H9 (cell line): ENCODE results near the gene GRIK4. TPM values are rescaled to one million over a fixed set of nuclear protein-coding genes. Genes with fewer than 3 reads are reported as not detected.

Source experiments
- DNase-seq: peaks from one replicate; pipeline ENCODE4 v3.0.0-alpha.2; 2017
- H2AFZ ChIP-seq: one replicate; pipeline ENCODE4 v1.6.1; 2013; ENCODE audit warnings: mild to moderate bottlenecking, low read length, control low read depth, moderate library complexity
- H2AK5ac ChIP-seq: 2 replicates; pipeline ENCODE4 v1.6.1; 2013; ENCODE audit warnings: low read length, control low read depth, mixed read lengths; ENCODE audit not compliant: insufficient read length
- H2BK120ac ChIP-seq: one replicate; pipeline ENCODE4 v1.6.1; 2013; ENCODE audit warnings: low read depth, mild to moderate bottlenecking, low read length, control low read depth, inconsistent platforms; ENCODE audit not compliant: poor library complexity, severe bottlenecking
- H2BK12ac ChIP-seq: 2 replicates; pipeline ENCODE4 v1.6.1; 2013; ENCODE audit warnings: low read length, control low read depth, mixed read lengths, low read depth; ENCODE audit not compliant: insufficient read length
- H2BK15ac ChIP-seq: 2 replicates; pipeline ENCODE4 v1.6.1; 2013; ENCODE audit warnings: low read depth, low read length, control low read depth
- H2BK20ac ChIP-seq: one replicate; pipeline ENCODE4 v1.6.1; 2013; ENCODE audit warnings: low read depth, mild to moderate bottlenecking, low read length, control low read depth, inconsistent platforms; ENCODE audit not compliant: poor library complexity, severe bottlenecking
- H2BK5ac ChIP-seq: 2 replicates; pipeline ENCODE4 v1.6.1; 2013; ENCODE audit warnings: low read length, control low read depth, mixed read lengths; ENCODE audit not compliant: insufficient read length
- H3K14ac ChIP-seq: 2 replicates; pipeline ENCODE4 v1.6.1; 2013; ENCODE audit warnings: low read length, control low read depth; ENCODE audit not compliant: insufficient read depth
- H3K18ac ChIP-seq: 2 replicates; pipeline ENCODE4 v1.6.1; 2013; ENCODE audit warnings: low read depth, mild to moderate bottlenecking, mixed read lengths, low read length, control low read depth; ENCODE audit not compliant: insufficient read length
- H3K23ac ChIP-seq: 2 replicates; pipeline ENCODE4 v1.6.1; 2013; ENCODE audit warnings: low read length, control low read depth, mixed read lengths, low read depth; ENCODE audit not compliant: insufficient read length
- H3K23me2 ChIP-seq: 2 replicates; pipeline ENCODE4 v1.6.1; 2013; ENCODE audit warnings: low read depth, mild to moderate bottlenecking, mixed read lengths, low read length, control low read depth; ENCODE audit not compliant: insufficient read length, poor library complexity, severe bottlenecking
- H3K27ac ChIP-seq: 2 replicates; pipeline ENCODE4 v1.5.1; 2013; ENCODE audit warnings: low read length, control low read depth, mixed read lengths, low read depth; ENCODE audit not compliant: insufficient read length
- H3K27me3 ChIP-seq: 2 replicates; pipeline ENCODE4 v1.6.1; 2013; ENCODE audit warnings: low read length, control low read depth, inconsistent platforms; ENCODE audit not compliant: insufficient read depth
- H3K4ac ChIP-seq: 2 replicates; pipeline ENCODE4 v1.6.1; 2013; ENCODE audit warnings: low read depth, mild to moderate bottlenecking, control low read depth, inconsistent platforms, low read length, moderate library complexity
- H3K4me1 ChIP-seq: 2 replicates; pipeline ENCODE4 v1.6.1; 2013; ENCODE audit warnings: low read length, control low read depth, inconsistent platforms; ENCODE audit not compliant: insufficient read depth
- H3K4me2 ChIP-seq: 2 replicates; pipeline ENCODE4 v1.6.1; 2013; ENCODE audit warnings: low read length, control low read depth, mixed read lengths; ENCODE audit not compliant: insufficient read length, insufficient read depth
- H3K56ac ChIP-seq: 2 replicates; pipeline ENCODE4 v1.6.1; 2013; ENCODE audit warnings: low read depth, mild to moderate bottlenecking, mixed read lengths, low read length, control low read depth; ENCODE audit not compliant: insufficient read length
- H3K79me1 ChIP-seq: 2 replicates; pipeline ENCODE4 v1.6.1; 2013; ENCODE audit warnings: low read depth, mild to moderate bottlenecking, moderate library complexity, low read length, control low read depth, inconsistent platforms; ENCODE audit not compliant: insufficient read depth, poor library complexity, severe bottlenecking
- H3K79me2 ChIP-seq: 2 replicates; pipeline ENCODE4 v1.6.1; 2013; ENCODE audit warnings: low read length, control low read depth, inconsistent platforms; ENCODE audit not compliant: insufficient read depth
- H3K9ac ChIP-seq: 2 replicates; pipeline ENCODE4 v1.6.1; 2013; ENCODE audit warnings: low read length, control low read depth, mixed read lengths; ENCODE audit not compliant: insufficient read length; ENCODE audit errors: extremely low read depth
- H3K9me3 ChIP-seq: one replicate; pipeline ENCODE4 v1.6.1; 2013; ENCODE audit warnings: low read depth, low read length, inconsistent platforms; ENCODE audit not compliant: control insufficient read depth
- H3T11ph ChIP-seq: one replicate; pipeline ENCODE4 v1.6.1; 2013; ENCODE audit warnings: mild to moderate bottlenecking, low read length, control low read depth, inconsistent platforms
- H4K20me1 ChIP-seq: one replicate; pipeline ENCODE4 v1.6.1; 2013; ENCODE audit not compliant: control insufficient read depth, insufficient read length, insufficient read depth
- H4K5ac ChIP-seq: 2 replicates; pipeline ENCODE4 v1.6.1; 2013; ENCODE audit warnings: low read depth, mild to moderate bottlenecking, mixed read lengths, low read length, control low read depth; ENCODE audit not compliant: insufficient read length
- H4K8ac ChIP-seq: replicated peaks from 2 replicates; pipeline ENCODE4 v1.6.1; 2013; ENCODE audit warnings: low read length, control low read depth, mixed read lengths, low read depth; ENCODE audit not compliant: insufficient read length
- H4K91ac ChIP-seq: 2 replicates; pipeline ENCODE4 v1.6.1; 2013; ENCODE audit warnings: low read depth, mild to moderate bottlenecking, moderate library complexity, mixed read lengths, low read length, control low read depth; ENCODE audit not compliant: insufficient read length
- H3K27ac Mint-ChIP-seq, 3 experiments: 2 replicates in 2 of 3; 3 replicates in 1 of 3; pipeline ENCODE4 v1.8.0; 2020 to 2021; ENCODE audit warnings: mixed read lengths in 3 of 3, mild to moderate bottlenecking in 1 of 3, moderate library complexity in 1 of 3
- H3K27me3 Mint-ChIP-seq: 2 replicates; pipeline ENCODE4 v1.8.0; 2021; ENCODE audit warnings: low read depth, mild to moderate bottlenecking, moderate library complexity, mixed read lengths
- H3K36me3 Mint-ChIP-seq, 3 experiments: 2 replicates in 2 of 3; 3 replicates in 1 of 3; pipeline ENCODE4 v1.8.0; 2020 to 2021; ENCODE audit warnings: low read depth in 3 of 3, mixed read lengths in 3 of 3; ENCODE audit not compliant: insufficient read depth in 1 of 3
- H3K4me1 Mint-ChIP-seq, 2 experiments: 2 replicates each; pipeline ENCODE4 v1.8.0; 2020; ENCODE audit warnings: mixed read lengths in 2 of 2
- H3K4me3 Mint-ChIP-seq, 2 experiments: 2 replicates in 1 of 2; 3 replicates in 1 of 2; pipeline ENCODE4 v1.8.0; 2020 to 2021; ENCODE audit warnings: mild to moderate bottlenecking in 2 of 2, mixed read lengths in 2 of 2, moderate library complexity in 1 of 2
- H3K9me3 Mint-ChIP-seq, 2 experiments: 2 replicates in 1 of 2; 3 replicates in 1 of 2; pipeline ENCODE4 v1.8.0; 2020; ENCODE audit warnings: mild to moderate bottlenecking in 2 of 2, mixed read lengths in 2 of 2, moderate library complexity in 1 of 2
- CTCF ChIP-seq: fragments of 200-600 bp; sonication (generic); conservative IDR thresholded peaks from 3 replicates; pipeline ENCODE4 v1.8.0; 2021; ENCODE audit warnings: antibody characterized with exemption, mild to moderate bottlenecking
- WGBS: extraction: QIAGEN DNeasy Blood & Tissue Kit; methylation state at CpG from one replicate; pipeline ENCODE4 v1.1.7; 2013; ENCODE audit warnings: missing lambda C conversion rate, low lambda C conversion rate, mixed read lengths; ENCODE audit not compliant: insufficient read length; ENCODE audit errors: extremely low coverage; 5-methylcytosine and 5-hydroxymethylcytosine counted together
- total RNA-seq: library from RNA; stranded (reverse); gene quantifications from 2 replicates; pipeline ENCODE4 v1.2.1, GENCODE V29; 2021

The GRIK4 gene
- total RNA-seq, 1 experiment from 2014 or later, result 2.3 TPM

- H3K23ac ChIP-seq, result no peak overlapping the region
- H3K79me1 ChIP-seq, result no peaks in the 10 kb centered on the region
- H4K8ac ChIP-seq, result no peak overlapping the region
- H3K27ac Mint-ChIP-seq, result no peak overlapping the region
- no peak overlapping the region for H4K91ac ChIP-seq
- H3K9me3 Mint-ChIP-seq, result no peaks in the 10 kb centered on the region
- no peak overlapping the region for H2BK120ac ChIP-seq
- no peak overlapping the region for H2AFZ ChIP-seq
- no peak overlapping the region for H3T11ph ChIP-seq
- H3K4me3 Mint-ChIP-seq, result no peak overlapping the region
- H3K18ac ChIP-seq, result no peak overlapping the region
- H3K4me1 ChIP-seq, result no peaks in the 10 kb centered on the region
- WGBS, result no CpG with 5 or more reads among the region's 7 CpGs
- H3K27ac ChIP-seq, result no peak overlapping the region
- no peak for TF ChIP-seq CTCF
- H4K5ac ChIP-seq, result no peak overlapping the region
- no peaks in the 10 kb centered on the region for H3K23me2 ChIP-seq
- no peak overlapping the region for H3K14ac ChIP-seq
- H2BK12ac ChIP-seq, result no peak overlapping the region
- H4K20me1 ChIP-seq, result no peaks in the 10 kb centered on the region
- no peaks in the 10 kb centered on the region for H3K27me3 ChIP-seq
- peaks cover 0 to 17% of the 10 kb centered on the region in 2 experiments; a peak in 3 of 4 replicates for H3K4me1 Mint-ChIP-seq
- H3K36me3 Mint-ChIP-seq, result no peaks in the 10 kb centered on the region
- no peak overlapping the region for H3K56ac ChIP-seq
- no peak overlapping the region for H3K4me2 ChIP-seq
- H3K79me2 ChIP-seq, result no peaks in the 10 kb centered on the region
- no peak for DNase-seq
- H3K27me3 Mint-ChIP-seq, result peaks cover 39% of the 10 kb centered on the region
- no peak overlapping the region for H2BK5ac ChIP-seq
- no peak overlapping the region for H2BK15ac ChIP-seq
- no peak overlapping the region for H3K4ac ChIP-seq
- H2AK5ac ChIP-seq, result no peak overlapping the region
- H3K9ac ChIP-seq, result no peak overlapping the region
- H2BK20ac ChIP-seq, result no peak overlapping the region
- no peaks in the 10 kb centered on the region for H3K9me3 ChIP-seq
Observed at GRCh38 chr11:120627327-120628163, 116.0 kb downstream of the GRIK4 start.
